Keratinocyte (primary cell): ENCODE measurements around the gene TMEM151A. TPM values are rescaled to one million over a fixed set of nuclear protein-coding genes. Genes with fewer than 3 reads are reported as not detected.

Experiments used
- DNase-seq: peaks from one replicate; pipeline ENCODE4 v3.0.0-alpha.2; 2011; ENCODE audit warnings: low read depth, missing footprints, low spot score
- FAIRE-seq: peaks from 2 replicates; lab custom pipeline; 2011; peaks lifted over from hg19 to GRCh38; lab: Jason Lieb, UNC
- H2AFZ ChIP-seq: 2 replicates; pipeline ENCODE4 v1.6.0; 2012; ENCODE audit warnings: low read length, control low read depth, inconsistent platforms; ENCODE audit not compliant: control insufficient read depth
- H3K27ac ChIP-seq: 2 replicates; pipeline ENCODE4 v1.5.1; 2011; ENCODE audit warnings: low read length; ENCODE audit not compliant: control insufficient read depth, insufficient read depth
- H3K27me3 ChIP-seq: 3 replicates; pipeline ENCODE4 v1.6.0; 2011; ENCODE audit warnings: low read length; ENCODE audit not compliant: control insufficient read depth, insufficient read depth; ENCODE audit errors: extremely low read depth
- H3K36me3 ChIP-seq, 2 experiments: 2 replicates in 1 of 2; 3 replicates in 1 of 2; pipeline ENCODE4 v1.5.1; 2011; ENCODE audit warnings: low read length in 2 of 2, mild to moderate bottlenecking in 1 of 2; ENCODE audit not compliant: control insufficient read depth in 2 of 2, insufficient read depth in 2 of 2; ENCODE audit errors: extremely low read depth in 1 of 2
- H3K4me1 ChIP-seq: 3 replicates; pipeline ENCODE4 v1.5.1; 2011; ENCODE audit warnings: low read length; ENCODE audit not compliant: control insufficient read depth, insufficient read depth; ENCODE audit errors: extremely low read depth
- H3K4me2 ChIP-seq: 3 replicates; pipeline ENCODE4 v1.6.0; 2011; ENCODE audit warnings: low read depth, low read length; ENCODE audit not compliant: control insufficient read depth, insufficient read depth; ENCODE audit errors: extremely low read depth
- H3K4me3 ChIP-seq, 3 experiments: fragments of 200-600 bp in 1 of 3; sonication (generic) in 1 of 3; 2 replicates in 2 of 3; 3 replicates in 1 of 3; pipeline ENCODE4 v1.5.1; 2011 to 2016; ENCODE audit warnings: low read length in 3 of 3, mild to moderate bottlenecking in 3 of 3, control low read depth in 2 of 3, inconsistent platforms in 1 of 3, low read depth in 1 of 3, mixed read lengths in 1 of 3, mixed run types in 1 of 3, moderate library complexity in 1 of 3; ENCODE audit not compliant: control insufficient read depth in 2 of 3, insufficient read depth in 2 of 3; ENCODE audit errors: extremely low read depth in 1 of 3
- H3K79me2 ChIP-seq: 2 replicates; pipeline ENCODE4 v1.6.0; 2012; ENCODE audit warnings: low read length; ENCODE audit not compliant: control insufficient read depth, insufficient read depth
- H3K9ac ChIP-seq: 3 replicates; pipeline ENCODE4 v1.6.0; 2011; ENCODE audit warnings: low read length; ENCODE audit not compliant: control insufficient read depth, insufficient read depth; ENCODE audit errors: extremely low read depth
- H3K9me1 ChIP-seq: 3 replicates; pipeline ENCODE4 v1.6.0; 2011; ENCODE audit warnings: low read length; ENCODE audit not compliant: control insufficient read depth, insufficient read depth; ENCODE audit errors: extremely low read depth
- H3K9me3 ChIP-seq: 2 replicates; pipeline ENCODE4 v1.5.1; 2012; ENCODE audit warnings: low read depth, low read length; ENCODE audit not compliant: control insufficient read depth
- H4K20me1 ChIP-seq: 3 replicates; pipeline ENCODE4 v1.6.0; 2011; ENCODE audit warnings: low read length; ENCODE audit not compliant: control insufficient read depth, insufficient read depth; ENCODE audit errors: extremely low read depth
- CTCF ChIP-seq, 3 experiments: IDR thresholded peaks in 1 of 3; conservative IDR thresholded peaks in 1 of 3; optimal IDR thresholded peaks in 1 of 3; 2 replicates in 2 of 3; 3 replicates in 1 of 3; pipeline versions ENCODE3 to v1.5.1; 2011; ENCODE audit warnings: low read length in 3 of 3, mild to moderate bottlenecking in 3 of 3, moderate library complexity in 2 of 3, control low read depth in 1 of 3, inconsistent platforms in 1 of 3; ENCODE audit not compliant: insufficient read depth in 2 of 3; ENCODE audit errors: extremely low read depth in 1 of 3
- EZH2 ChIP-seq: IDR thresholded peaks from one replicate; pipeline ENCODE4 v1.6.1; 2012; ENCODE audit warnings: inconsistent platforms, mild to moderate bottlenecking, low read length, moderate library complexity
- dilution Hi-C: fragments of 300-500 bp; cut with MboI; formaldehyde crosslinking; loops from one replicate; pipeline ENCODE4 v1.7.0; 2020; ENCODE audit warnings: low sequenced_read_pairs; ENCODE audit not compliant: extremely low pct_ligation_motif_present
- polyA plus RNA-seq, 5 experiments: library from polyadenylated mRNA; depleted of rRNA in 3 of 5; stranded (reverse) in 3 of 5; stranded (forward) in 1 of 5; unstranded in 1 of 5; fragments of >200 nt; gene quantifications; 1 replicate in 1 of 5; 2 replicates in 3 of 5; 3 replicates in 1 of 5; pipeline versions ENCODE4 v1.2.1 to v1.2.3, GENCODE V29; 2011 to 2012; ENCODE audit warnings: missing spikeins in 2 of 5, low read depth in 1 of 5, low replicate concordance in 1 of 5

The TMEM151A gene
- polyA plus RNA-seq, 1 donor (not counting 4 experiments of a cell fraction or from before 2014, with no cell fraction given): not detected

DNA sequence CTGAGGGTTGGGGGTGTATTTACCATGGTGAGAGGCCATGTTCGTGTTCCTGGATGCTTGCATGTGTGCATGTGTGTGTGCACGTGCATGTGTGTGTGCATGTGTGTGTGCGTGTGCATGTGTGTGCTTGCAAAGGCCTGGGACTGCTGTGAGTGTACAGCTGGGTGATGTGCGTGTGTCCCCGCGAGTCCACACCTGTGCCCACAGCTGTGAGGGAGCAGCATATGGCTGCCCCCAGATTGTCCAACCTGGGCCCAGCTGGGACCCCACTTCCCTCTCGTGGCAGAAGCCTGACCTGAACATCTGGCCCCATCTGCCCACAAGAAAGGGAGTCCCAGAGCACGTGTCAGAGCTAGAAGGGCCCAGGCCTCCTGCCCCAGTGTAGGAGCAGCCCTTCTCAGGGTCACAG lies 33.6 kb downstream of the TMEM151A start:
- Histone ChIP-seq H3K4me2 (no peak overlapping the region), H3K9ac (no peak overlapping the region), H3K27ac (no peak overlapping the region), H3K79me2 (no peaks in the 10 kb centered on the region), H3K9me3 (no peaks in the 10 kb centered on the region), H4K20me1 (no peaks in the 10 kb centered on the region), H3K4me1 (peaks cover 37% of the 10 kb centered on the region), H3K9me1 (no peaks in the 10 kb centered on the region), H3K27me3 (no peaks in the 10 kb centered on the region), H2AFZ (no peak overlapping the region), H3K4me3 (no peak overlapping the region), H3K36me3 (no peaks in the 10 kb centered on the region)
- no peak for DNase-seq
- dilution Hi-C loops: no loop called here
- TF ChIP-seq CTCF (optimal IDR thresholded peaks at IDR 0.05 in 1 of 3, IDR thresholded peaks at IDR 0.05 in 1 of 3, conservative IDR thresholded peaks at IDR 0.05 in 1 of 3; ENCODE audit: extremely low read depth in 1 of 3, insufficient read depth in 2 of 3, low read length in 3 of 3): no peak
- no peak for TF ChIP-seq EZH2
- FAIRE-seq: no peak

DNA sequence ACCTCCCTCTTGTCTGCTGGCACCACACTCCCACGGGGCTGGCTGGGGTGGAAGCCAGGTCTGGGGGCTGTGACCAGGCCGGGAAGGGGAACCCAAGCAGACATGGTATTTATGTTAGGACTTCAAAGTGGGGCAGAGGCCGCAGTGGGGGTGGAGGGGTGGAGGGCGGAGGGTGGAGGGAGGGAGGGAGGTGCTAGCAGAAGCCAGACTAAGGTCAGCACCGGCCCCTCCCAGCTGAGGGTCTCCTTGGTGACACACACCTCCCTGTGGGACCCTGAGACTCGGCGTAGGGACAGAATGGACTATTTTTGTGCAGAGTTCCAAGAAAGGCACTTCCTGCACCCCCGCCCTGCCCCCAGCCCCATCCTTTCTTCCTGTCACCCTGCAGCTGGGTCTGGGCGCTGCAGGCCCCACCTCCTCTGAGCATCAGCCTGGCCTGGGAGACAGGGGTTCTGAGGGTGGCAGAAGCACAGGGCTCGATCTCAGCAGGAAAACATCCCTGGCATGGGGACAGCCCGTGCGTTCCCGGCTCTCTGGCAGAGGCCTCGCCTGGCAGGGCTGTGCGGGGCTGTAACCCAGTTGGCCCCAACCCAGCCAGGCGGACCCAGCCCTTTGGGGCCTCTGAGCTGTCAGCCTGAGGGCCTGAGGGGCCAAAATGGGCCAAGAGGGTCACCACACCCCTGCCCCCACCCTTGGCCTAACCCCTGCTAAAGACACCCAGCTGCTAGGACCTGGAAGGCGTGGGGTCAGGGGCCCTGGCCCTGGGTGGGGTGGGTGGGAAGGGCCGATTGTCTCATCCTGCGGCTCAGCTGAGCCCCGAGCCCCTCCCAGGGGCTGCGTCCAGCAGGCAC lies 34.8 kb downstream of the TMEM151A start:
- dilution Hi-C loops: no loop called here
- Histone ChIP-seq H3K79me2 (no peaks in the 10 kb centered on the region), H3K27ac (no peak overlapping the region), H2AFZ (no peak overlapping the region), H3K36me3 (peaks cover 1 to 4% of the 10 kb centered on the region in 2 experiments), H3K4me3 (no peak overlapping the region), H3K27me3 (no peaks in the 10 kb centered on the region), H3K9me1 (no peaks in the 10 kb centered on the region), H3K4me2 (peak overlapping the region; percentile 61), H4K20me1 (no peaks in the 10 kb centered on the region), H3K4me1 (peaks cover 37% of the 10 kb centered on the region), H3K9ac (no peak overlapping the region), H3K9me3 (no peaks in the 10 kb centered on the region)
- no peak for DNase-seq
- TF ChIP-seq EZH2: no peak
- TF ChIP-seq CTCF (optimal IDR thresholded peaks at IDR 0.05 in 1 of 3, IDR thresholded peaks at IDR 0.05 in 1 of 3, conservative IDR thresholded peaks at IDR 0.05 in 1 of 3; ENCODE audit: extremely low read depth in 1 of 3, insufficient read depth in 2 of 3, low read length in 3 of 3): no peak
- FAIRE-seq: no peak
